Gastroesophageal sphincter (tissue), 3 donors: ENCODE data around the gene BPIFB6.

ENCODE experiments used
- EP300 ChIP-seq: sonication (generic); formaldehyde crosslinking; IDR thresholded peaks from one replicate; pipeline ENCODE4 v1.6.1; 2017; ENCODE audit warnings: antibody characterized with exemption, mild to moderate bottlenecking
- TF ChIP-seq, protein P1 (sequence below), 4 experiments: fragments of 200-600 bp in 2 of 4; fragments of 450-650 bp in 2 of 4; sonication (generic) in 1 of 4; IDR thresholded peaks; one replicate each; pipeline ENCODE4 v1.5.1; 2017 to 2019; ENCODE audit warnings: antibody characterized with exemption in 4 of 4, mild to moderate bottlenecking in 2 of 4, moderate library complexity in 2 of 4

DNA sequence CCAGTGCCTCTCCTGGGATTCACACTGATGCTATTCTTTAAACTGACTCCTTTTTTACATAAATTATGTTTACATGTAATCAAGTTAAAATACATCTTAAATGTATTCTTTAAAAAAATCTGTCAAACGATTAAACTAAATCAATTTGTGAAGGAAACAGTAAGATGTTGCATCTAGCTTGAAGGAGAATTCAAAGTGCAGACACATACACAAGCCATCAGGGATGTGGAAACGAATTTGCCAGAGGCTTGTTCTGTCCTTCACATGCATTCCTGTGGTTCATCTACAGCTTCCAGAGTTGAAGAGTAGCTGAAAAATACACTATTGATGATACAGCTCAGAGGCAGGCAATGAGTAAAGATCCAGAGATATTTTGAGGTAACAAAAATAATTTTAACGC, 15.0 kb downstream of the BPIFB6 start:
- TF ChIP-seq EP300: no peak
- TF ChIP-seq, protein P1, sequence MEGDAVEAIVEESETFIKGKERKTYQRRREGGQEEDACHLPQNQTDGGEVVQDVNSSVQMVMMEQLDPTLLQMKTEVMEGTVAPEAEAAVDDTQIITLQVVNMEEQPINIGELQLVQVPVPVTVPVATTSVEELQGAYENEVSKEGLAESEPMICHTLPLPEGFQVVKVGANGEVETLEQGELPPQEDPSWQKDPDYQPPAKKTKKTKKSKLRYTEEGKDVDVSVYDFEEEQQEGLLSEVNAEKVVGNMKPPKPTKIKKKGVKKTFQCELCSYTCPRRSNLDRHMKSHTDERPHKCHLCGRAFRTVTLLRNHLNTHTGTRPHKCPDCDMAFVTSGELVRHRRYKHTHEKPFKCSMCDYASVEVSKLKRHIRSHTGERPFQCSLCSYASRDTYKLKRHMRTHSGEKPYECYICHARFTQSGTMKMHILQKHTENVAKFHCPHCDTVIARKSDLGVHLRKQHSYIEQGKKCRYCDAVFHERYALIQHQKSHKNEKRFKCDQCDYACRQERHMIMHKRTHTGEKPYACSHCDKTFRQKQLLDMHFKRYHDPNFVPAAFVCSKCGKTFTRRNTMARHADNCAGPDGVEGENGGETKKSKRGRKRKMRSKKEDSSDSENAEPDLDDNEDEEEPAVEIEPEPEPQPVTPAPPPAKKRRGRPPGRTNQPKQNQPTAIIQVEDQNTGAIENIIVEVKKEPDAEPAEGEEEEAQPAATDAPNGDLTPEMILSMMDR (IDR thresholded peaks at IDR 0.05): no peak
